ENCODE measurements around the gene CYP2E1. TPM values are rescaled to one million over a fixed set of nuclear protein-coding genes. Genes with fewer than 3 reads are reported as not detected.

CYP2E1 gene
- total RNA-seq, 1 experiment from 2014 or later, result 1.0 TPM

DNA sequence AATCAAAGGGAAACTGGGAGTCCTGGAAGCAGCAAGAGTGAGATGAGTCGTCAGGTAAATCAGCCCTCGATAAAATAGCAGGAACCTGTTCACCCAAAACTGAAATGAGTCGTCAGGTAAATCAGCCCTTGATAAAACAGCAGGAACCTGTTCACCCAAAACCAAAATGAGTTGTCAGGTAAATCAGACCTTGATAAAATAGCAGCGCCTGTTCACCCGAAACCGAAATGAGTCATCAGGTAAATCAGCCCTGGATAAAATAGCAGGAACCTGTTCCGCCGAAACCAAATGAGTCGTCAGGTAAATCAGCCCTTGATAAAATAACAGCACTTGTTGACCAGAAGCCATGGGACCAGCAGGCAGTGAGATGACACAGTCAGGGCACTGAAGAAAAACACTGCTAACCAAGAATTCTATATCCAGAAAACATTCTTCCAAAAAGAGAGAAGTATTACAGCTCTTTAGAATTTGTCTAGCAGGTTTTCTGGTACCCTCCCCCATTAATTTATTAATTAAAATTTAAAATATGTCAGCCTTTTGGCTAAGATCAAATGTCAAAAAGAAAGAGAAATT lies 3.4 kb upstream of the CYP2E1 start:
- ChIA-PET POLR2A (no interaction called here), CTCF (no interaction called here)
- TF ChIP-seq ATF1 (CRISPR knock-in tag; IDR thresholded peaks at IDR 0.05) (no peak), GABPB1 (CRISPR knock-in tag; IDR thresholded peaks at IDR 0.05) (no peak), SMAD4 (CRISPR knock-in tag; IDR thresholded peaks at IDR 0.05) (no peak), EMX1 (CRISPR knock-in tag; IDR thresholded peaks at IDR 0.05) (no peak), NFATC4 (CRISPR knock-in tag; IDR thresholded peaks at IDR 0.05) (no peak)
- TF ChIP-seq, protein P1, sequence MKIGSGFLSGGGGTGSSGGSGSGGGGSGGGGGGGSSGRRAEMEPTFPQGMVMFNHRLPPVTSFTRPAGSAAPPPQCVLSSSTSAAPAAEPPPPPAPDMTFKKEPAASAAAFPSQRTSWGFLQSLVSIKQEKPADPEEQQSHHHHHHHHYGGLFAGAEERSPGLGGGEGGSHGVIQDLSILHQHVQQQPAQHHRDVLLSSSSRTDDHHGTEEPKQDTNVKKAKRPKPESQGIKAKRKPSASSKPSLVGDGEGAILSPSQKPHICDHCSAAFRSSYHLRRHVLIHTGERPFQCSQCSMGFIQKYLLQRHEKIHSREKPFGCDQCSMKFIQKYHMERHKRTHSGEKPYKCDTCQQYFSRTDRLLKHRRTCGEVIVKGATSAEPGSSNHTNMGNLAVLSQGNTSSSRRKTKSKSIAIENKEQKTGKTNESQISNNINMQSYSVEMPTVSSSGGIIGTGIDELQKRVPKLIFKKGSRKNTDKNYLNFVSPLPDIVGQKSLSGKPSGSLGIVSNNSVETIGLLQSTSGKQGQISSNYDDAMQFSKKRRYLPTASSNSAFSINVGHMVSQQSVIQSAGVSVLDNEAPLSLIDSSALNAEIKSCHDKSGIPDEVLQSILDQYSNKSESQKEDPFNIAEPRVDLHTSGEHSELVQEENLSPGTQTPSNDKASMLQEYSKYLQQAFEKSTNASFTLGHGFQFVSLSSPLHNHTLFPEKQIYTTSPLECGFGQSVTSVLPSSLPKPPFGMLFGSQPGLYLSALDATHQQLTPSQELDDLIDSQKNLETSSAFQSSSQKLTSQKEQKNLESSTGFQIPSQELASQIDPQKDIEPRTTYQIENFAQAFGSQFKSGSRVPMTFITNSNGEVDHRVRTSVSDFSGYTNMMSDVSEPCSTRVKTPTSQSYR (CRISPR knock-in tag; IDR thresholded peaks at IDR 0.05), result no peak
- TF ChIP-seq, protein P2, sequence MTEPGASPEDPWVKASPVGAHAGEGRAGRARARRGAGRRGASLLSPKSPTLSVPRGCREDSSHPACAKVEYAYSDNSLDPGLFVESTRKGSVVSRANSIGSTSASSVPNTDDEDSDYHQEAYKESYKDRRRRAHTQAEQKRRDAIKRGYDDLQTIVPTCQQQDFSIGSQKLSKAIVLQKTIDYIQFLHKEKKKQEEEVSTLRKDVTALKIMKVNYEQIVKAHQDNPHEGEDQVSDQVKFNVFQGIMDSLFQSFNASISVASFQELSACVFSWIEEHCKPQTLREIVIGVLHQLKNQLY (CRISPR knock-in tag; IDR thresholded peaks at IDR 0.05), result no peak
- TF ChIP-seq, protein P3, sequence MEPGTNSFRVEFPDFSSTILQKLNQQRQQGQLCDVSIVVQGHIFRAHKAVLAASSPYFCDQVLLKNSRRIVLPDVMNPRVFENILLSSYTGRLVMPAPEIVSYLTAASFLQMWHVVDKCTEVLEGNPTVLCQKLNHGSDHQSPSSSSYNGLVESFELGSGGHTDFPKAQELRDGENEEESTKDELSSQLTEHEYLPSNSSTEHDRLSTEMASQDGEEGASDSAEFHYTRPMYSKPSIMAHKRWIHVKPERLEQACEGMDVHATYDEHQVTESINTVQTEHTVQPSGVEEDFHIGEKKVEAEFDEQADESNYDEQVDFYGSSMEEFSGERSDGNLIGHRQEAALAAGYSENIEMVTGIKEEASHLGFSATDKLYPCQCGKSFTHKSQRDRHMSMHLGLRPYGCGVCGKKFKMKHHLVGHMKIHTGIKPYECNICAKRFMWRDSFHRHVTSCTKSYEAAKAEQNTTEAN (CRISPR knock-in tag; IDR thresholded peaks at IDR 0.05), result no peak
- TF ChIP-seq, protein P4, sequence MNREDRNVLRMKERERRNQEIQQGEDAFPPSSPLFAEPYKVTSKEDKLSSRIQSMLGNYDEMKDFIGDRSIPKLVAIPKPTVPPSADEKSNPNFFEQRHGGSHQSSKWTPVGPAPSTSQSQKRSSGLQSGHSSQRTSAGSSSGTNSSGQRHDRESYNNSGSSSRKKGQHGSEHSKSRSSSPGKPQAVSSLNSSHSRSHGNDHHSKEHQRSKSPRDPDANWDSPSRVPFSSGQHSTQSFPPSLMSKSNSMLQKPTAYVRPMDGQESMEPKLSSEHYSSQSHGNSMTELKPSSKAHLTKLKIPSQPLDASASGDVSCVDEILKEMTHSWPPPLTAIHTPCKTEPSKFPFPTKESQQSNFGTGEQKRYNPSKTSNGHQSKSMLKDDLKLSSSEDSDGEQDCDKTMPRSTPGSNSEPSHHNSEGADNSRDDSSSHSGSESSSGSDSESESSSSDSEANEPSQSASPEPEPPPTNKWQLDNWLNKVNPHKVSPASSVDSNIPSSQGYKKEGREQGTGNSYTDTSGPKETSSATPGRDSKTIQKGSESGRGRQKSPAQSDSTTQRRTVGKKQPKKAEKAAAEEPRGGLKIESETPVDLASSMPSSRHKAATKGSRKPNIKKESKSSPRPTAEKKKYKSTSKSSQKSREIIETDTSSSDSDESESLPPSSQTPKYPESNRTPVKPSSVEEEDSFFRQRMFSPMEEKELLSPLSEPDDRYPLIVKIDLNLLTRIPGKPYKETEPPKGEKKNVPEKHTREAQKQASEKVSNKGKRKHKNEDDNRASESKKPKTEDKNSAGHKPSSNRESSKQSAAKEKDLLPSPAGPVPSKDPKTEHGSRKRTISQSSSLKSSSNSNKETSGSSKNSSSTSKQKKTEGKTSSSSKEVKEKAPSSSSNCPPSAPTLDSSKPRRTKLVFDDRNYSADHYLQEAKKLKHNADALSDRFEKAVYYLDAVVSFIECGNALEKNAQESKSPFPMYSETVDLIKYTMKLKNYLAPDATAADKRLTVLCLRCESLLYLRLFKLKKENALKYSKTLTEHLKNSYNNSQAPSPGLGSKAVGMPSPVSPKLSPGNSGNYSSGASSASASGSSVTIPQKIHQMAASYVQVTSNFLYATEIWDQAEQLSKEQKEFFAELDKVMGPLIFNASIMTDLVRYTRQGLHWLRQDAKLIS (CRISPR knock-in tag; IDR thresholded peaks at IDR 0.05; ENCODE audit: borderline replicate concordance), result no peak
- TF ChIP-seq, protein P5, sequence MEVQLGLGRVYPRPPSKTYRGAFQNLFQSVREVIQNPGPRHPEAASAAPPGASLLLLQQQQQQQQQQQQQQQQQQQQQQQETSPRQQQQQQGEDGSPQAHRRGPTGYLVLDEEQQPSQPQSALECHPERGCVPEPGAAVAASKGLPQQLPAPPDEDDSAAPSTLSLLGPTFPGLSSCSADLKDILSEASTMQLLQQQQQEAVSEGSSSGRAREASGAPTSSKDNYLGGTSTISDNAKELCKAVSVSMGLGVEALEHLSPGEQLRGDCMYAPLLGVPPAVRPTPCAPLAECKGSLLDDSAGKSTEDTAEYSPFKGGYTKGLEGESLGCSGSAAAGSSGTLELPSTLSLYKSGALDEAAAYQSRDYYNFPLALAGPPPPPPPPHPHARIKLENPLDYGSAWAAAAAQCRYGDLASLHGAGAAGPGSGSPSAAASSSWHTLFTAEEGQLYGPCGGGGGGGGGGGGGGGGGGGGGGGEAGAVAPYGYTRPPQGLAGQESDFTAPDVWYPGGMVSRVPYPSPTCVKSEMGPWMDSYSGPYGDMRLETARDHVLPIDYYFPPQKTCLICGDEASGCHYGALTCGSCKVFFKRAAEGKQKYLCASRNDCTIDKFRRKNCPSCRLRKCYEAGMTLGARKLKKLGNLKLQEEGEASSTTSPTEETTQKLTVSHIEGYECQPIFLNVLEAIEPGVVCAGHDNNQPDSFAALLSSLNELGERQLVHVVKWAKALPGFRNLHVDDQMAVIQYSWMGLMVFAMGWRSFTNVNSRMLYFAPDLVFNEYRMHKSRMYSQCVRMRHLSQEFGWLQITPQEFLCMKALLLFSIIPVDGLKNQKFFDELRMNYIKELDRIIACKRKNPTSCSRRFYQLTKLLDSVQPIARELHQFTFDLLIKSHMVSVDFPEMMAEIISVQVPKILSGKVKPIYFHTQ (CRISPR knock-in tag; IDR thresholded peaks at IDR 0.05), result no peak
- Mint-ChIP-seq H3K4me1 (no peaks in the 10 kb centered on the region), H3K27ac (no peak overlapping the region), H3K36me3 (peaks cover 50% of the 10 kb centered on the region), H3K4me3 (no peak overlapping the region), H3K9me3 (peaks cover 77% of the 10 kb centered on the region), H3K27me3 (ENCODE audit: low read depth) (peaks cover 3% of the 10 kb centered on the region; the same call in 1 of the 2 replicates)
- DNase-seq (ENCODE audit: low spot score) (no peak), ATAC-seq (no peak)

DNA sequence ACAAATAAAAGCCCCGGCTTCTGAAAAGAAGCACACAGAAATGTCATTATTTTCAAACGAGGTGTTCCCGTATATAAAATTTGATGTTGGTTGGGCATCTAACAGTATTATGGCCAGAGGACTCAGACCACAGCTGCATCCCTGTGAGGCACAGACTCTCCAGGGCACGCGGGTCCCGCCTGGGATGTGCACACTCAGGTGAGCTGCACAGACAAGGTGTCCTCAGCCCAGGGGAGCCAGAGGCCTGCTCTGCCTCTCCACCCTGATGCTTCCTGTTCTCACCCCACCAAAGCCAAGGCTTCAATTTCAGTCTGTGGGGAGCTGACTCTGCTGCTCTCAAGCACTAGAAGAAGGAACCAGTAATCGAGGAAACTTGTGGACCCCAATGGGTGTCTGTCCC lies 1.7 kb upstream of the CYP2E1 start:
- H3K4me1 Mint-ChIP-seq, result no peaks in the 10 kb centered on the region
- ChIA-PET CTCF (no interaction called here), POLR2A (no interaction called here)
- no peak overlapping the region for H3K4me3 Mint-ChIP-seq
- ATAC-seq, result no peak
- no peak for DNase-seq (ENCODE audit: low spot score)
- peaks cover 3% of the 10 kb centered on the region for H3K27me3 Mint-ChIP-seq (ENCODE audit: low read depth)
- peaks cover 54% of the 10 kb centered on the region for H3K36me3 Mint-ChIP-seq
- H3K9me3 Mint-ChIP-seq, result peaks cover 74% of the 10 kb centered on the region
- no peak overlapping the region for H3K27ac Mint-ChIP-seq
- TF ChIP-seq ZNF532 (CRISPR knock-in tag; IDR thresholded peaks at IDR 0.05; ENCODE audit: borderline replicate concordance), result no peak
- no peak for TF ChIP-seq CREB1 (CRISPR knock-in tag; IDR thresholded peaks at IDR 0.05)
- TF ChIP-seq CTCF (IDR thresholded peaks at IDR 0.05), result no peak
- TF ChIP-seq, protein P6, sequence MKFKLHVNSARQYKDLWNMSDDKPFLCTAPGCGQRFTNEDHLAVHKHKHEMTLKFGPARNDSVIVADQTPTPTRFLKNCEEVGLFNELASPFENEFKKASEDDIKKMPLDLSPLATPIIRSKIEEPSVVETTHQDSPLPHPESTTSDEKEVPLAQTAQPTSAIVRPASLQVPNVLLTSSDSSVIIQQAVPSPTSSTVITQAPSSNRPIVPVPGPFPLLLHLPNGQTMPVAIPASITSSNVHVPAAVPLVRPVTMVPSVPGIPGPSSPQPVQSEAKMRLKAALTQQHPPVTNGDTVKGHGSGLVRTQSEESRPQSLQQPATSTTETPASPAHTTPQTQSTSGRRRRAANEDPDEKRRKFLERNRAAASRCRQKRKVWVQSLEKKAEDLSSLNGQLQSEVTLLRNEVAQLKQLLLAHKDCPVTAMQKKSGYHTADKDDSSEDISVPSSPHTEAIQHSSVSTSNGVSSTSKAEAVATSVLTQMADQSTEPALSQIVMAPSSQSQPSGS (CRISPR knock-in tag; IDR thresholded peaks at IDR 0.05; ENCODE audit: borderline replicate concordance, low read depth), result no peak
- no peak for TF ChIP-seq FOXJ3 (CRISPR knock-in tag; IDR thresholded peaks at IDR 0.05; ENCODE audit: borderline replicate concordance)

Data from WTC11 (cell line).